ENCODE data around the gene CLIP2.
A peak's percentile ranks its signal among the peaks of the same experiment; 100 is the strongest.
"Not testable (repeated sequence)": the region's sequence is repeated elsewhere in the genome, so short reads cannot be mapped to it uniquely, and the experiment has no call there.

CLIP2 gene

DNA sequence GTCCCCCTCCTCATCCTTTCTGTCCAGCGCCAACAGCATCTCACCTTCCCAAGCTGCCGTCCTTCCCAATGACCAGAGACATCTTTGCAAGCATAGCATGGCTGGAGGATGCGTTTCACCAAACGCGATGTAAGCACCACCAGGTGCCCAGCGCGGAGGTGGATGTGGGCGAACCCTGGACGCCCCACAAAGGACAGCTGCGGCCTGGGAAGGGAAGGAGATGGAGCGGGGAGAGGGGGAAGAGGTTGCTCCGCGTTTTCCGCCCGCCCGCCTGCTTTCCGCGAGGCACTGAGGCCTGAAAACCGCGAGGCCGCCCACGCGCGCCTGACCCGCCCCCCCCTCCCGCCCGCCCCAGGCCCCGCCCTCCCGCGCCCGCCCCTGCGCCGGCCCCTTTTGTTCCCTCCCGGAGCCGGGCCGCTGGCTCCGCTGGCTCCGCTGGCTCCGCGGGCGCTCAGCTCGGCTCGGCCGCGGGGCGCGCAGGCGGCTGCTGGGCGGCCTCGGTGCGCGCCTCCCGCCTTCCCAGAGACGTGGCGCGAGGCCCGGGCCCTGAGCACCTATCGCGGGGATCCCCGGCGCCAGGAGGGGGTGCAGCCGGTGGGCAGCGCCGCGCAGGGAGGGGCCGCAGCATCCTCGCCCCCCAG lies at the start of gene CLIP2:
TSS of gene CLIP2 (plus strand) at position 390 of the 641 bp plus-strand sequence. CDS start 28,140 bp downstream, outside the sequence.
- peak; percentile 51 to 71 (median 66) for DNase-seq (ENCODE audit: low read depth in 3 of 3)

DNA sequence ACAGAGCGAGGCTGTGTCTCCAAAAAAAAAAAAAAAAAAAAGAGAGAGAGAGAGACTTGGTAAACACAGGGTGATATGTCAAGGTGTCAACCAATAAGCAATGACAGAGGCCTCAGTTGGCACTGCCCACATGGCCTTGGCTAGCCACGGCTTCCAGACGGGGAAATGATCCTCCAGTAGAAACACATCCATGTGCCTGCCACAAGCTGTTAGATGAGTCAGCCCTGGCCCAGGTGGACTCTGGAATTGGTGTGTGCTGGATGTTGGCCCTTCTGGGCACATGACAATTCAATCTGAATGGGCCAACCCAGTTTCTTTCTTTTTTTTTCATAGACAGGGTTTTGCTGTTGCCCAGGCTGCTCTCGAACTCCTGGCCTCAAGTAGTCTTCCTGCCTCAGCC lies 48.7 kb upstream of the CLIP2 start:
- no peak for DNase-seq (ENCODE audit: low read depth in 3 of 3)

DNA sequence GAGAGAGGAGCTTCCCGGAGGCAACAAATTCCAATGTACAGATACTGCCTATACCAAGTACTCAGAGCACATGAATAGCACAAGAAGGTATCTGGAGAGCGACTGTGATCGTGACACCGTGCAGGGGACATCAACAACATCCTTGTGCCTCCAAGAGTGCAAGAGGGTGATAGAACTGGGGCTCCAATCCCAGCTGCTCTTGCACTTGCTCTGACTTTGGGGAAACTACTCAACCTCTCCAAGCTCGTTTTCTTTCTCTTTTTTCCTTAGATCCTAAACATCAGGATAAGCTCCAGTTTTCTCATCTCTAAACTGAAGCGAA lies 47.1 kb upstream of the CLIP2 start:
- no peak for DNase-seq (ENCODE audit: low read depth in 3 of 3)

GRCh38 chr7:74246497-74246896 lies 42.7 kb upstream of the CLIP2 start:
- no peak for DNase-seq (ENCODE audit: low read depth in 3 of 3)

DNA sequence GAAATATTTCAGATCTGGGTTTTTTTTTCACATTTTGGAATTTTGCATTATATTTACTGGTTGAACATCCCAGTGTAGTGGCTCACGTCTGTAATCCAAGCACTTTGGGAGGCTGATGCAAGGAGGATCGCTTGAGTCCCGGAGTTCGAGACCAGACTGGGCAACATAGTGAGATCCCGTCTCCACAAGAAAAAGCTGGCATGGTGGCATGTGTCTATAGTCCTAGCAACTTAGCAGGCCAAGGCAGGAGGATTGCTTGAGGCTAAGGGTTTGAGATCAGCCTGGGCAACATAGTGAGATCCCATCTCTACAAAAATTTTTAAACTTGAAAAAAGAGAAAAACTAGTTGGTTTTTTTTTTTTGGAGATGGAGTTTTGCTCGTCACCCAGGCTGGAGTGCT lies 41.1 kb upstream of the CLIP2 start:
- DNase-seq (ENCODE audit: low read depth in 3 of 3) = no peak

DNA sequence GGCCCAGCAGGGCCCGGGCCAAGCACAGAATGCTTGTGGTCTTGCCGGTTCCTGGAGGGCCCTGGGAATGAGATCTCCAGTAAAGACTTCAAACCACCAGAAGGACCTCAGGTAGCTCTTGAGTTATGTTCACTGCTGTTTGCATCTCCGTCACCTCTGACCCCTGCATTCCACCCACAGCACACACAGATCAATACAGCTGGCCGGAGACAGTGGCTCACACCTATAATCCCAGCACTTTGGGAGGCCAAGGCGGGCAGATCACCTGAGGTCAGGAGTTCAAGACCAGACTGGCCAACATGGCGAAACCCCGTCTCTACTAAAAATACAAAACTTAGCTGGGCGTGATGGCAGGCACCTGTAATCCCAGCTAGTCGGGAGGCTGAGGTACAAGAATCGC lies 40.1 kb upstream of the CLIP2 start:
- not testable (repeated sequence) for DNase-seq (ENCODE audit: low read depth in 3 of 3)

GRCh38 chr7:74252893-74253292 lies 36.3 kb upstream of the CLIP2 start:
- DNase-seq (ENCODE audit: low read depth in 3 of 3) = no peak

DNA sequence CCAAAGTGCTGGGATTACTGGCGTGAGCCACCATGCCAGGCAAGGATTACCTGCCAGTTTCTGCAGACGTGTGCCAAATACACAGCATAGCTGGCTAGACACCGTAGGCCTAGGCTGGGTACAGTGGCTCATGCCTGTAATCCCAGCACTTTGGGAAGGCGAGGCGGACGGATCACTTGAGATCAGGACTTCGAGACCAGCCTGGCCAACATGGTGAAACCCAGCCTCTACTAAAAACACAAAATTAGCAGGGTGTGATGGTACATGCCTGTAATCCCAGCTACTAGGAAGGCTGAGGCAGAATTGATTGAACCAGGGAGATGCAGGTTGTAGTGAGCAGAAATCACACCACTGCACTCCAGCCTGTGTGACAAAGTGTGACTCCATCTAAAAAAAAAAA lies 35.9 kb upstream of the CLIP2 start:
- DNase-seq (ENCODE audit: low read depth in 3 of 3) = no peak

DNA sequence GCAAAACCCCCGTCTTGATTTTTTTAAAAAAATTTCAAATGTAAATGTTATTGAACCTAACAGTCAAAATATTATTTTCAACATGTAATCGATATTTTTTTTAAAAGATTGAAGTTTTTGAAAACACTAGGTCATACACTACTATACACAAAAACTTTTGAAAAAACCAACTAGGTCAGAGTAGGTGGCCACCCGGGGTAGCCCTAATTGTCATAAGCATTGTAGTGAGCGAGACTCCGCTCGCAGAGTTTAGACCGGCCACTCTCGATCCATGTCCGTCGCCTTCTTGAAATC lies 35.4 kb upstream of the CLIP2 start:
- no peak for DNase-seq (ENCODE audit: low read depth in 3 of 3)

GRCh38 chr7:74254129-74254857 lies 34.9 kb upstream of the CLIP2 start, which contains the start of gene RFC2:
TSS of gene RFC2 (minus strand) at chr7:74254399. CDS start at chr7:74254383, 16 bp downstream.
- DNase-seq (ENCODE audit: low read depth in 3 of 3) = peak; percentile 94 to 97 (median 96)

GRCh38 chr7:74254858-74255379 lies 34.3 kb upstream of the CLIP2 start:
- DNase-seq (ENCODE audit: low read depth in 3 of 3) = no peak

DNA sequence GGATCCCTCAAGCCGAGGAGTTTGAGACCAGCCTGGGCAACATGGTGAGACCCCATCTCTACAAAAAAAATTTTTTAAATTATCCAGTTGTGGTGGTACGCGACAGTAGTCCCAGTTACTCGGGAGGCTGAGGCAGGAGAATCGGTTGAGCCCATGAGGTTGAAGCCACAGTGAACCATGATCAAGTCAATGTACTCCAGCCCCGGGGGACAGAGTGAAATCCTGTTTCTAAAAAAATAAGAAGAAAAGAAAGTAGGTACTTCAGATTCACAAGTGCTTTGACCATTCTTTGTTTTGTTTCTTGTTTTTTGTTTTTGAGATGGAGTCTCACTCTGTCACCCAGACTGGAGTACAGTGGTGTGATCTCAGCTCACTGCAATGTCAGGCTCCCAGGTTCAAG lies 33.7 kb upstream of the CLIP2 start:
- DNase-seq (ENCODE audit: low read depth in 3 of 3) = not testable (repeated sequence)

DNA sequence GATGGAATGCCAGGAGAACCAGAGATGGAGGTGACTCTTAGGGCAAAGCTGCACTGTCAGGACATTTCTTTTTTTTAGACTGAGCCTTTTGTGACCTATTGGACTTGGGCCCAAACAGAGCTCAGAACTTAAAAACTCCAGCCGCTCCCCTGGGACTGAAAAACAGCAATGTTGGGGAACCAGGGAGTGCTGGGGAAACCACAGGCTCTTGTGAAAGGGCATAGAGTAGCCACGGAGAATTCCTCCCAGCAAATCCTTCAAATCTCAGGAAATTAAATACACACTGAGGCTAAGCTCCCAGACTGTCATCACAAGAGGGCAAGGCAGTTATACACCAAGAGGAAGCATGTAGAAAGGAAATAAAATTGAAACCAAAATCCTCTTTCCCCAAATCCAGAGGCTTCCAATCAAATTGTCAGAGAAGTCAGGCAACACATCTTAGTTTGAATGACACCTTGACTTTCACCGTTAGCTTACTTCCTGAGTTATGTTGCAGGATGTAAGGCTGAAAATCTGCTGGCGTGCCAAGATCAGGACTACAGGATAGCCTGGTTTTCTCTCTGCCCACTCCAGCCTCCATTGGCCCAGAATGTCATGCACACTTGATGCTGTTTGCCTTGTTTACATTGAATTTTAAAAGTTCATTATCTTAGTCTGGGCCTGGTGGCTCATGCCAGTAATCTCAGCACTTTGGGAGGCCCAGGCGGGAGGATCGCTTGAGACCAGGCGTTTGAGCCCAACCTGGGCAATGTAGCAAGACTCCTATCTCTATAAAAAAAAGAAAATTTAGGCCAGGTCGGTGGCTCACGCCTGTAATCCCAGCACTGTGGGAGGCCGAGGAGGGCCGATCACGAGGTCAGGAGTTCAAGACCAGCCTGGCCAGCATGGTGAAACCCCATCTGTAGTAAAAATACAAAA lies 32.5 kb upstream of the CLIP2 start:
- DNase-seq (ENCODE audit: low read depth in 3 of 3) = no peak

GRCh38 chr7:74258639-74259038 lies 30.6 kb upstream of the CLIP2 start:
- no peak for DNase-seq (ENCODE audit: low read depth in 3 of 3)

- no peak for DNase-seq (ENCODE audit: low read depth in 3 of 3)
These were observed 26.4 kb upstream of the CLIP2 start for GRCh38 chr7:74262639-74263398.

DNA sequence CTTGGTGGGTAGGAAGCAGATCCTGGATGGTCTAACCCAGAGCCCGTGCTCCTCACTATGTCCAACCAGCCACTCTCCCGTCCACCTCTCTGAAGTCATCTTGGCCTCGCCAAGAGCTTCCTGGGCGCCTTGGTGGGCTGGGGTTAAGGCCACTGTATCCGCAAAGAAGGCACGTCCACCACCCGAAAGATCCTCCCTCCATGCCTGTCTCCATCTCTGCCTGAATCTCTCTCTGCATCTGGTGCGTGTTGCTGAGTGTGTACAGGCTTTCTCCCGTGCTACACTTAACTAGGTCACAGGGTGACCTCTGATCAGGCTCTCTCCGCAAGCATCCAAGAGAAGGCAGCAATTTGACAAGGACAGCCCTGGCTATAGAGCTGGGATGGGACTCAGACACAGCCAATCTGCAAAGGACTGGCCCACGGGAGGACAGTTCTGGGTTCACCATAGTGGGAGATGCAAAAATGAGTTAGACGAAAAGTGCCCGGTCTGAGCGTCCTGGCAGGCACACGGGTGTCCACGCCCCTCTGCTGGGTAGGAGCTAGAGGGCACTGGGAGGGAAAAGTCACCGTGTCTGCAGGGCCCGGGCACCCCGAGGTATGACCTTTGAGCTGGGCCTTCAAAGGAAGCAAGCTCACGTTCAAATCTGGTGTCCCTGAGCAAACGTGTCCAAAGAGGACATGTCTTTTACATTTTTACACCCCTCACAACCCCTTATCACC lies 25.6 kb upstream of the CLIP2 start:
- DNase-seq (ENCODE audit: low read depth in 3 of 3) = no peak

DNA sequence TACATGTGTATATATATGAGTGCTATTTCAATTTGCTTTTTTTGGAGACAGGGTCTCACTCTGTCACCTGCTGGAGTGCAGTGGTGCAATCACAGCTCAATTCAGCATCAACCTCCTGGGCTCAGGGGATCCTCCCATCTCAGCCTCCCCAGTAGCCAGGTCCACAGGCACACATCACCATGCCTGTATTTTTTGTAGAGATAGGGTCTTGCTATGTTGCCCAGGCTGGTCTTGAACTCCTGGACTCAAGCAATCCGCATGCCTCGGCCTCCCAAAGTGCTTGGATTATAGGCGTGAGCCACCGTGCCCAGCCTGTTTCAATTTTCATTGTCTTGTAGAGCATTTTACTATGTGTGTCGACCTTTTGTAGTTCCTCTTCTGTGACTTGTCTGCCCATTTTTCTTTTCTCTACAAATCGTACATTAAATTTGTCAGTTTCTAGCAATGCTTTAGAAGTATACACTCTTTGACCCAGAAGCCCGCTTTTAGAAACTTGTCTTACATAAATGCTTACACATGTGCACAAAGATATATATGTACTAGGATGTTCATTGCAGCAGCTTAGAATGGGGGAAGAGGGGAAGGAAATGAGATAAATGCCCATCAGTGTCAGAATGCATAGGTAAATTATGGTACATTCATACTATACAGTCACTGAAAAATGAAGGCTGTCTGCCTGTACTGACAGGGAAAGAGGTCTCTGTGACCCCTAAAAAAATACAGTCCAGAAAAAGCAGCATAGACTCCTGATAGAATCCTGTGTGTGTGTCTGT lies 22.8 kb upstream of the CLIP2 start:
- DNase-seq (ENCODE audit: low read depth in 3 of 3) = no peak

DNA sequence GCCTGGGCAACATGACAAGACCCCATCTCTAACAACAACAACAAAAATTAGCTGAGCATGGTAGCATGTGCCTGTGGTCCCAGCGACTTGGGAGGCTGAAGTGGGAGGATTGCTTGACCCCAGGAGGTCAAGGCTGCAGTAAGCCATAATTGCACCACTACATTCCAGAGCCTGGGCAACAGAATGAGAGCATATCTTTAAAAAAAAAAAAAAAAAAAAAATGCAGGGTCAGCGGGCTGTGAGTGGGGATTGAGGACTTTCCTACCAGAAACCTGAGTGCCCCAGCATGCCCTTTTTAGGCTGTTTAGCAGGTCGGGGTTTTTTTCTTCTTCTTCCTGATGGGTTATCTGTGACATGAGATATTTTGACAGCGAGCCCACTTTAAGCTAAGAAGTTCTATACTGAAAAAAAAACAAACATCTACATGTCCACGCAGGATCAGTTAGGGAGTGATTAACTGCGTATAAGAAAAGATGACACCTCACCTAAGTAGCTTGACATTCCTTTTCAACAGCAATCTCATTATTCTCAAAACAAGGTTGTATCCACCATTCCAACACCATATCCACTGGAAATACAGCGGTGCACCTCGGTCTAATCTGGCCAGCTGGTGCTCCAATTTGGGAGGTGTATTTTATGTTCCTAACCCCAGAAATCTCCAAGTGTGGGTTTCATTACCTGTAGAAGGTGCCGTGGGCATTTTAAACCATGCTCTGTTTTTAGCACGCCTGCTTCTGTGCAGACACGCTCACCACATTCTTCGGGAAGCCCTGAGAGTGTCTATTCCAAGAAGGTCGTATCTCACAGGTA lies 21.2 kb upstream of the CLIP2 start:
- DNase-seq (ENCODE audit: low read depth in 3 of 3) = no peak

GRCh38 chr7:74269757-74270277 lies 19.4 kb upstream of the CLIP2 start:
- peak in 2 of 3 experiments; percentile 24 to 41 for DNase-seq (ENCODE audit: low read depth in 3 of 3)

All from stimulated activated CD4-positive, alpha-beta T cell treated with anti-CD3 and anti-CD28 coated beads, TNF-alpha, amount 100 ng/mL, for 24 hours (primary cell).